Stimulated activated CD4-positive, alpha-beta T cell treated with anti-CD3 and anti-CD28 coated beads, Interleukin-12 subunit alpha, Interleukin-12 subunit beta, amount 100 ng/mL, for 48 hours (primary cell): ENCODE measurements around the gene ADCYAP1R1.

Experiments
- DNase-seq, 3 donors: peaks; one replicate each; pipeline ENCODE4 v3.0.0-alpha.2; 2020; ENCODE audit warnings: low read depth in 2 of 3, low spot score in 1 of 3

ADCYAP1R1 gene

DNA sequence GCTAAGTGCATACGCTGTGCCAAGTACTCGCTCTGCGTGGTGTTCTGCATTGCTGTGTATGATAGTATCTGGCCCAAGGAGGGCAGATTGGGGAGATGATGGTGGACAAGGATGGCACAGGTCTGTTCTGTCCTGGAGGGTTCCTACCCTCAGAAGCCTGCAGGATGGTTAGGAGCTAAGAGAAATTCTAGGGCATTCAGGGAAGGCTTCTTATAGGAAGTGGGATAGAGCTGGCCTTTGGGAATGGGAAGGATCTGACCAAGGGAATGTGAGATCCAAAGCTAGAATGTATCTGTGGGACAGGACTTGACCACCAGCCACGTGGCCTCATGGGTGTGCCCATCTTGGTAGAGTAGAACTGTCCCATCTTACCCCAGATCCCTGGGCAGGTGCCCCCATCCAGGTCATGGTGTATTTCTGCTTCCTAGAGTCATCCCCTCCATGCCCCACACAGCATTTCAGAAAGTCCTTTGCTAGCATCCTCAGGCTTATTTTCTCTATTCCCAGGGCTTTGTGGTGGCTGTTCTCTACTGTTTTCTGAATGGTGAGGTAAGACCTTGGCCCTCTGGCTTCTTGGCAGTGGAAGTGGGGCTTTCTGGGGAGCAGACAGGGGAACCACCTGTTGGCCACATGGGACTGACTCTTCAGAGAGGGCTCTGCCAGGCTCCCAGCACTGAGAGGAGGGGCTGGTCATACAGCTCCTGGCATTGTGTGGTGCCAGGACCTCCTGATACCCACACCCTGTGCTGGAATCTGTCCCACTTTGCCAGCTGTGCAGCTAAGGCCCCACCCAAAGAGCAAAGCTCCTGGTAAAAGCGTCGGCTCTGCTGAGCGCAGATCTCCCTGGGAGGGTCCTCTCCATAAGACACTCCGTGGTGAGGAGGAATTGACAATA is 52.5 kb downstream of the ADCYAP1R1 start:
- DNase-seq = no peak

DNA sequence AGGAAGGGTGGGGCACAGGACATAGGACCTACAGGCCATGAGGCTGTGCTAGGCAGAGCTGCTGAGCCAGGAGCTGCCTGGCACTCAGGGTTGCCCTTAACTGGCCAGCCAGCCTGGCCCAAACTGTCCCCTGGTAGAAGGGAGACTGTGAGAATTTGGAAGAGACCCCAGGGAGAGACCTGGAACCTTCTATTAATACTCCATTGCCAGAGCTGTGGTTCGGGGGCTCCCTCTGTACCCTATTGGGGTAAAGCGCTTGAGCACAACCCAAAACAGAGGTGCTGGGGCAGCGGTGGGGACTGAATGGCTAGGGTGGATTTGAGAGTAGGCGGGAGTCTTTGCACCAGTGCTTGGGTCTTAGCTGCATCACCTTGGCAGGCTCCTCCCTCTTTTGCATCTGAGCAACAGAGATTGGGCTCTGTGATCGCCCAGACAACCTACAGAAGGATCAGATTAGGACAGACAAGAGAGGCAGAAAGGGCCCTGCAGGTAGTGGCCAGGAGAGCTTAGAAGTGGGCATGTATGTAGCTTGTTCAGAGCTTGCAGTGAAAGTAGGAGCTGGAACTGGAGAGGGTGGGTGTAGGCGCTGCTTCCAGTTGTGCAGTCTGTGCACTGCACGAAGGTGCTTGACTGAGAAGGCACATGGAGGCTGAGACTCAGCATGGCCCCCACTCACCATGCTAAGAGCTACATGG is 53.3 kb downstream of the ADCYAP1R1 start:
- DNase-seq = no peak

- DNase-seq = no peak
These were observed 54.4 kb downstream of the ADCYAP1R1 start for GRCh38 chr7:31106303-31107105.

DNA sequence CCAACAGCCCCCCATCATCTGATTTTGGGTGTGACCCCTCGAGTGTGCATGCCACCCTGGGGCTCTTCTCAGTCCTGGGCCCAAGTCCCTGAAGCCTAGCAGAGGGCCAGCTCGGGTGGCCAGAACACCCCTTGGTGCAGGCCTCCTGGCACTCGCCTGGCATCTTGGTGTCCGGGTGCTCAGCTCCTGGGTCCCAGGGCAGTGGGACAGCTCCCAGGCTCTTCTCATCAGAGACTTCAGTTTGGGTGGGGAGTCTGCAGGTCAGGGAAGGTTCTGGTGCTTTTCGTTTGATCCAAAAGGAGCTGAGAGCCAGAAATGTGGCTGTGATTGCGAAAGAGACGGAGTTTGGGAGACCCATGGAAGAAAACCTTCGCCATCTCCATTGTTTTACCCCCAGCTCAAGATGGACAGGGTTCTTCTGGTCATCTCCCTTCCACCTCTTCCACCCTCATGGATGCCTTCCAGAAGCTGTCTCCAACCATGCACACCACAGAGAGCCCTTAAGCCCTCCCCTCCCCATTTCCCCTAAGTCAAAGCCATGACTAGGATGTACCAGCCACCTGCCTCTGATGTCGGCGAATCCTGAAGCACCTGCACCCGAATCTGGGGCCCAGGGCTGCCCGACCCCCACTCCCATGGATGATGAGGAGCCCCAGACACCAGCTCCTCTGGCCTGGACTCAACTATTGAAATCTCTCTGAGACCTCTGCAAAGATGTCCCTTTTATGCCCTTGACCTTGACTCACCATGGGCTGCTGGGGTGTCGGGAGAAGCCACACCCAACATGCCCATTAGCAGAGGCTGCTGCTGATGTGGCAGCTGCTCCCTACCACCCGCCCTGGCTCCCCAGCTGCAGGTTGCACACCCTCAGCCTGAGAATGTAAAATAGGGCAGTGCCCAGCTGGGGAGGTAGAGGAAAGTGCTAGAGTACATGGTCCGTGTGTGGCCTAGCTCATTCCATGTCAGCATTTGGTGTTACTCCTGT is 55.3 kb downstream of the ADCYAP1R1 start:
- DNase-seq = no peak

- no peak for DNase-seq
These were observed 56.1 kb downstream of the ADCYAP1R1 start for GRCh38 chr7:31108097-31108657.

GRCh38 chr7:31109751-31110150 is 57.6 kb downstream of the ADCYAP1R1 start:
- no peak for DNase-seq

GRCh38 chr7:31110331-31111108 is 58.4 kb downstream of the ADCYAP1R1 start:
- no peak for DNase-seq

DNA sequence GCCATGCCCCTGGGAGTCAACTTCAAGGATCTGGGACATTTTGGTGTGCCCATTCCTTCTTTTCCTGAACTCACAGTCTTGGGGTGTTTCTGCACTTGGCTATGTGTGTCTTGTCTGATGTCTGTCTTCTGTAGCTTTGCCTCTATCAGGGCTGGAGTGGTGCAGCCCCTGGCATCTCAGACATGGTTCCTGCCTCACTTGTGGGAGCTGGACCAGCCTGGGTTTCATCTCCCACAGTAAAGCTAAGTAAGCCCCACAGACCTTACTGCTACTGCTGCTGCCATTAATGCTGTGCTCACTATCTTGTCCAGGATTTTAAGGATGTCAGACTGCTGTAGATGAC is 59.0 kb downstream of the ADCYAP1R1 start:
- DNase-seq = no peak

DNA sequence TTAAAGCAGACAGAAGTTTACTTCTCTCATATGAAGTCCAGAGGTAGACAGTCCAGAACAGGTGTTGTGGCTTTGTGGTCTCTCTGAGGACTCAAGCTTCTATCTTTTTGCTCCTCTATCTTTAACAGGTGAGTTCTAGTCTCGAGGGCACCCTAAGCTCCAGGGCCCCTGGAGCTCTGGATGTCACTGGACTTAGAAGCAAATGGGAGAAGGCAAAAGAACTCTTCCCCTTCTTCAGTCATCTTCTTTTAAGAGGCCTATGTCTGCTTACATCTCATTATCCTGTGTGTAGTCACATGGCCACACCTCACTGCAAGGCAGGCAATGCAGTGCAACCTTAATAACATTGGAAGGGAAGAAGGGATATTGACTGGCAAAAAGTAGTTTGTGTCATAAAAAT is 61.6 kb downstream of the ADCYAP1R1 start:
- no peak for DNase-seq

DNA sequence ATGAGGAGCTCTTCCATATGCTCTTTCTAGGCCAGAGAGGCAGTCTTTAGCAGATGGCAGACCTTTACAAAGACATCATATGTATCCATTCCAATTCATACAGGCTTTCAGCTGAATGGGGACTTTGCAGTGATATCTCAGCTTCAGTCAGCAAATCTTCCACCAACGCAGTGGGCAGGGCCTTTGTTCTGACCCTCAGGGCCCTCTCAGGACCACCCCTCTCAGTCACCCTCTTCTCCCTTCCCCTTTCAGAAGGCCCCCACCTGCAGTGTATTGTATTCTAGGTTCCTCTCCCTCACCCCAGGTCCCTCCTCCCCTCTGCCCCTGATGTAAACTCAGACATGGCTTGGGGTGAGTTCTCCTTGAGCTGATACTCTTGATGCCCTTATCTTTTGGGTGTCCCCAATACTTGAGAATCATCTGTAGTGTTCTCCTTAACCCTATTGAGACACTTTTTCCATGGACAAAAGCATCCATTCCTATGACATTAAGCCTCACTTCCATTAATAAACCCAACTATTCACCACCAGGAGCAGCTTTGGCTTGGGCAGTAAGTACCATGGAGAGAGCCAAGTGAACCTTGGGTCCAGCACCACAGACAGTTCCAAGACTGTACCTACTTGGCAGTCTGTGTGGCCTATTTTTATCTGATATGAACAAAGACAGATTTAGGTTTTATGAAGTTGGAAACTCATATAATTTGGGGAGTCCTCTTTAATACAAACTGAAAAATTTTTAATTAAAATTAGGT is 62.7 kb downstream of the ADCYAP1R1 start:
- no peak for DNase-seq

- no peak for DNase-seq
These were observed 64.5 kb downstream of the ADCYAP1R1 start for GRCh38 chr7:31116615-31117014.

DNA sequence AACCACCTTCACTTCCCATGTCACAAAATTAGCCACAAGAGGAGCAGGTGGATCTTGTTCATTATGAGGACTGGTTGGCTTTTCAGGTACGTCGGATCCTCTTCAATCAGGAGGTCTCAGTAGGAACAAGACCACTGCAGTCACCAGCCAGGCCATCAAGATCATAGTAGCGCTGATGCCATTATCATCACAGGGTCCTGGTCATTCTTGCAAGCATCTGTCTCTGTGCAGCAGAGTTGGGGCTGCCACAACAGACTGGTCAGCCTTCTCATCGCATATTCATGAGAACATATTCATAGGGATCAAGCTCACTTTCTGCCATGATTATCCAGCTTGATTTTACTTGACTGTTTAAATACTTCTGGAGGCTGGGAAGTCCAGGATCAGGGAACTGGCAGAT is 67.1 kb downstream of the ADCYAP1R1 start:
- no peak for DNase-seq

GRCh38 chr7:31120800-31121513 is 68.8 kb downstream of the ADCYAP1R1 start:
- DNase-seq = no peak

DNA sequence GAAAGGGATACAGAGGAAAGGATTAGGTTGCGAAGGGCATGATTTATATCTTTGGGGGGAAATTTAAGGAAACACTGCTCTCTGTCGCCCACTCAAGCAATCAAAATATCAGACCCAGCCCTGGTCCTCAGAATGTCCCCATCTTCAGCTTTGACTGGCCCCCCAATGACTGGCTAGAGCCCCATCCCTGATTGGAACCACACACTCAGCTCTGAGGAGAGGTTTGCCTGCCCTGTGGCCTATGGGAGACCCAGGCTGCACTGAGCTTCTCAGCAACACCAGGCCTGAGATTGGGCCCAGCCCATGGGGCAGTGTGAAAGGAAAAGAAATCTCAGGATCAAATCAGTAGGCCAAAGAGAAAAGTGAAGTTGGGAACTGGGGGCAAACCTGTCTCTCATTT is 69.5 kb downstream of the ADCYAP1R1 start:
- DNase-seq = no peak

GRCh38 chr7:31122649-31123058 is 70.5 kb downstream of the ADCYAP1R1 start:
- DNase-seq = peak; percentile 13 to 27 (median 13)

DNA sequence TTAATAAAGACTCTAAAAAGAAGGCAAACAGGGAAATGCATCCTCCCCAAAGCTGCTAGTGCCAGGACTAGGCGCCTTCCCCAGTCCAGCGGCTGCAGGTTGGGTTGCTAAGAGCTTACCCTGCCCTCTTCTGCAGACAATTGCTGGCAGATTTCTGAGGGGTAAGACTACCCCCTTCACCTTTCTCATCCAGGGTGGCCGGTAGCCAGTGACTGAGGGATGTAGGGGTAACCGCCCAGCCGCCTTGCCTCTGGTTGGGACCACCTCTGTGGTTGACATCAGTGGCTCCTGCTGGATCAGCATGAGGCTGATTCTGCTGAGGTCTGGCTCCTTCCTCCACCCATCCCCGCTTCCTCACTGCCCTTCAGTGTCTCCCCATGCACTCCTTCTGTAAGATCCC is 71.2 kb downstream of the ADCYAP1R1 start:
- no peak for DNase-seq

- DNase-seq = no peak
These were observed 71.6 kb downstream of the ADCYAP1R1 start for GRCh38 chr7:31123726-31124125.

GRCh38 chr7:31125171-31125570 is 73.1 kb downstream of the ADCYAP1R1 start:
- no peak for DNase-seq
